ENCODE data around the gene ENTR1. TPM values are rescaled to one million over a fixed set of nuclear protein-coding genes. Genes with fewer than 3 reads are reported as not detected.

ENTR1 gene
- 10 to 100 TPM; 26.5 to 38.1 (median 33.5) TPM for total RNA-seq

GRCh38 chr9:136410500-136411287 lies at the start of gene ENTR1, which contains the start of gene PMPCA:
ENTR1 (minus strand) TSS chr9:136410614; CDS start chr9:136410397, 217 bp downstream.
PMPCA (plus strand) TSS chr9:136410658; CDS start chr9:136410669, 11 bp downstream.
- no peak for TF ChIP-seq CTCF (IDR thresholded peaks at IDR 0.05)
- DNase-seq (ENCODE audit: low spot score) = peak; percentile 91
- ATAC-seq (ENCODE audit: low FRiP score) = peak; percentile 84

GRCh38 chr9:136459425-136459824 lies 49.0 kb upstream of the ENTR1 start:
- ATAC-seq (ENCODE audit: low FRiP score) = no peak
- no peak for DNase-seq (ENCODE audit: low spot score)
- TF ChIP-seq CTCF (IDR thresholded peaks at IDR 0.05) = no peak

GRCh38 chr9:136457326-136457725 lies 46.9 kb upstream of the ENTR1 start:
- ATAC-seq (ENCODE audit: low FRiP score) (no peak), DNase-seq (ENCODE audit: low spot score) (no peak)
- no peak for TF ChIP-seq CTCF (IDR thresholded peaks at IDR 0.05)

- no peak for TF ChIP-seq CTCF (IDR thresholded peaks at IDR 0.05)
- DNase-seq (ENCODE audit: low spot score) (no peak), ATAC-seq (ENCODE audit: low FRiP score) (no peak)
Measured at GRCh38 chr9:136456258-136456657, 45.8 kb upstream of the ENTR1 start.

GRCh38 chr9:136455043-136456002 lies 44.9 kb upstream of the ENTR1 start:
- ATAC-seq (ENCODE audit: low FRiP score) = no peak
- TF ChIP-seq CTCF (IDR thresholded peaks at IDR 0.05) = no peak
- no peak for DNase-seq (ENCODE audit: low spot score)

- ATAC-seq (ENCODE audit: low FRiP score) (no peak), DNase-seq (ENCODE audit: low spot score) (no peak)
Measured at GRCh38 chr9:136454026-136454796, 43.8 kb upstream of the ENTR1 start.

More at GRCh38 chr9:136454026-136454796, 43.8 kb upstream of the ENTR1 start:
- TF ChIP-seq CTCF (IDR thresholded peaks at IDR 0.05) = no peak
